Measurements from ENCODE around the gene TGM3. TPM values are rescaled to one million over a fixed set of nuclear protein-coding genes. Genes with fewer than 3 reads are reported as not detected.
A peak's percentile ranks its signal among the peaks of the same experiment; 100 is the strongest.

TGM3 gene
- total RNA-seq: not detected
- not detected for polyA plus RNA-seq
- total RNA-seq: not detected

- intact Hi-C loops (cut with micrococcal nuclease): no loop called here
- no peaks in the 10 kb centered on the region for H3K4me1 ChIP-seq (ENCODE audit: control insufficient read depth in 2 of 2, insufficient read depth in 2 of 2, low read length in 2 of 2)
- no peaks in the 10 kb centered on the region for H3K36me3 ChIP-seq (ENCODE audit: control insufficient read depth in 2 of 3, insufficient read depth in 3 of 3, low read length in 3 of 3)
- H3K4me3 Mint-ChIP-seq: no peak within 1 kb of the TSS
- peaks cover 0 to 13% (median under 1%) of the 10 kb centered on the region in 5 donors for H3K27me3 Mint-ChIP-seq
- no peak within 1 kb of the TSS for H3K27ac Mint-ChIP-seq
- H3K36me3 Mint-ChIP-seq: no peaks in the 10 kb centered on the region
- peaks cover 0 to 5% (median 0%) of the 10 kb centered on the region in 7 donors for H3K4me1 Mint-ChIP-seq
- DNase-seq (no peak), ATAC-seq (no peak)
- no peak within 1 kb of the TSS for H3K4me3 ChIP-seq (ENCODE audit: low read length)
- H3K27me3 ChIP-seq (ENCODE audit: control insufficient read depth in 2 of 2, insufficient read depth in 2 of 2, low read length in 2 of 2): no peaks in the 10 kb centered on the region
- H3K9me3 Mint-ChIP-seq: no peaks in the 10 kb centered on the region
- H3K9me3 ChIP-seq (ENCODE audit: control insufficient read depth in 2 of 3, low read length in 3 of 3): no peaks in the 10 kb centered on the region
- ChIA-PET POLR2A (no interaction called here), CTCF (no interaction called here)
- H3K27ac ChIP-seq (ENCODE audit: low read depth, low read length): no peak within 1 kb of the TSS
These were observed at the start of gene TGM3 for GRCh38 chr20:2295886-2296515. Gene TGM3, plus strand, starts transcription at chr20:2296001. Its CDS starts 63 bp downstream, at chr20:2296064.

- H3K4me1 Mint-ChIP-seq: no peaks in the 10 kb centered on the region
- Histone ChIP-seq H3K27me3 (ENCODE audit: control insufficient read depth in 2 of 2, insufficient read depth in 2 of 2, low read length in 2 of 2) (no peaks in the 10 kb centered on the region), H3K4me3 (ENCODE audit: low read length) (no peak overlapping the region), H3K4me1 (ENCODE audit: control insufficient read depth in 2 of 2, insufficient read depth in 2 of 2, low read length in 2 of 2) (no peaks in the 10 kb centered on the region), H3K27ac (ENCODE audit: low read depth, low read length) (no peak overlapping the region), H3K9me3 (ENCODE audit: control insufficient read depth in 2 of 3, low read length in 3 of 3) (no peaks in the 10 kb centered on the region), H3K36me3 (ENCODE audit: control insufficient read depth in 2 of 3, insufficient read depth in 3 of 3, low read length in 3 of 3) (no peaks in the 10 kb centered on the region)
- ChIA-PET POLR2A (no interaction called here), CTCF (no interaction called here)
- DNase-seq (no peak), ATAC-seq (no peak)
- peaks cover 13 to 37% (median 22%) of the 10 kb centered on the region in 5 donors for H3K27me3 Mint-ChIP-seq
- no peaks in the 10 kb centered on the region for H3K36me3 Mint-ChIP-seq
- intact Hi-C loops (cut with micrococcal nuclease): no loop called here
- no peak overlapping the region for H3K27ac Mint-ChIP-seq
- peaks cover 0 to 1% (median 0%) of the 10 kb centered on the region in 11 donors for H3K9me3 Mint-ChIP-seq
- H3K4me3 Mint-ChIP-seq: no peak overlapping the region
These were observed 49.7 kb upstream of the TGM3 start for GRCh38 chr20:2246069-2246491.

DNA sequence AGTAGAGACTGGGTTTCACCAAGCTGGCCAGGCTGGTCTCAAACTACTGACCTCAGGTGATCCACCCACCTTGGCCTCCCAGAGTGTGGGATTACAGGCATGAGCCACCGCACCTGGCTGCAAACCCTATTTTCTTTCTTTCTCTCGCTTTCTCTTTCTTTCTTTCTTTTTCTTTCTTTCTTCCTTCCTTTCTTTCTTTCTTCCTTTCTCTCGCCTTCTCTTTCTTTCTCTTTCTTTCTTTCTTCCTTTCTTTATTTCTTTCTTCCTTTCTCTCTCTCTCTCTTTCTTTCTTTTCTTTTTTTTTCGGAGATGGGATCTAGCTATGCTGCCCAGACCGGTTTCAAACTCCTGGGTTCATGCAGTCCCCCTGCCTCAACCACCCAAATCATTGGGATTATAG, 47.0 kb upstream of the TGM3 start:
- H3K27me3 ChIP-seq (ENCODE audit: control insufficient read depth in 2 of 2, insufficient read depth in 2 of 2, low read length in 2 of 2): no peaks in the 10 kb centered on the region
- H3K36me3 ChIP-seq (ENCODE audit: control insufficient read depth in 2 of 3, insufficient read depth in 3 of 3, low read length in 3 of 3): no peaks in the 10 kb centered on the region
- no peaks in the 10 kb centered on the region for H3K9me3 ChIP-seq (ENCODE audit: control insufficient read depth in 2 of 3, low read length in 3 of 3)
- Mint-ChIP-seq H3K27ac (no peak overlapping the region), H3K9me3 (peaks cover 0 to 1% (median 0%) of the 10 kb centered on the region in 11 donors), H3K36me3 (no peaks in the 10 kb centered on the region), H3K27me3 (peaks cover 16 to 30% (median 26%) of the 10 kb centered on the region in 5 donors), H3K4me3 (no peak overlapping the region), H3K4me1 (peaks cover 0 to 4% (median 0%) of the 10 kb centered on the region in 7 donors)
- no peak overlapping the region for H3K27ac ChIP-seq (ENCODE audit: low read depth, low read length)
- POLR2A ChIA-PET: no interaction called here
- H3K4me3 ChIP-seq (ENCODE audit: low read length): no peak overlapping the region
- H3K4me1 ChIP-seq (ENCODE audit: control insufficient read depth in 2 of 2, insufficient read depth in 2 of 2, low read length in 2 of 2): no peaks in the 10 kb centered on the region
- intact Hi-C loops (cut with micrococcal nuclease): no loop called here
- ATAC-seq: no peak
- no peak for DNase-seq
- CTCF ChIA-PET: no interaction called here

DNA sequence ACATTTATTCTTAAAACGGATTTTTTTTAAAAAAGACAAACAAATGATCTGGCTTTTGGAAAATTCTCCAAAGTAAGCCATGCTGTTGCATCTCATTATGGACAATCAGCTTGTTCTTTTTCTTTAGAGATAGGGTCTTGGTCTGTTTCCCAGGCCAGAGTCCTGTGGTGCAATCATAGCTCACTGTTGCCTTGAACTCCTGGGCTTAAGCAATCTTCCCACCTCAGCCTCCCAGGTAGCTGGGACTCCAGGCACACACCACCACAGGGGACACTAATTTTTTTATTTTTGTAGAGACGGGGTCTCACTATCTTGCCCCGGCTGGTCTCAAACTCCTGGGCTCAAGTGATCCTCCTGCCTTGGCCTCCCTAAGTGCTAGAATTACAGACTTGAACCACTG, 45.9 kb upstream of the TGM3 start:
- no peaks in the 10 kb centered on the region for H3K36me3 ChIP-seq (ENCODE audit: control insufficient read depth in 2 of 3, insufficient read depth in 3 of 3, low read length in 3 of 3)
- Mint-ChIP-seq H3K27me3 (peaks cover 14 to 34% (median 30%) of the 10 kb centered on the region in 5 donors), H3K36me3 (no peaks in the 10 kb centered on the region), H3K27ac (no peak overlapping the region), H3K9me3 (peaks cover 0 to 1% (median 0%) of the 10 kb centered on the region in 11 donors), H3K4me3 (no peak overlapping the region), H3K4me1 (peaks cover 0 to 7% (median 0%) of the 10 kb centered on the region in 7 donors)
- intact Hi-C loops (cut with micrococcal nuclease): no loop called here
- H3K4me1 ChIP-seq (ENCODE audit: control insufficient read depth in 2 of 2, insufficient read depth in 2 of 2, low read length in 2 of 2): no peaks in the 10 kb centered on the region
- no peak overlapping the region for H3K4me3 ChIP-seq (ENCODE audit: low read length)
- DNase-seq (no peak), ATAC-seq (no peak)
- ChIA-PET CTCF (no interaction called here), POLR2A (no interaction called here)
- no peak overlapping the region for H3K27ac ChIP-seq (ENCODE audit: low read depth, low read length)
- no peaks in the 10 kb centered on the region for H3K9me3 ChIP-seq (ENCODE audit: control insufficient read depth in 2 of 3, low read length in 3 of 3)
- H3K27me3 ChIP-seq (ENCODE audit: control insufficient read depth in 2 of 2, insufficient read depth in 2 of 2, low read length in 2 of 2): no peaks in the 10 kb centered on the region

DNA sequence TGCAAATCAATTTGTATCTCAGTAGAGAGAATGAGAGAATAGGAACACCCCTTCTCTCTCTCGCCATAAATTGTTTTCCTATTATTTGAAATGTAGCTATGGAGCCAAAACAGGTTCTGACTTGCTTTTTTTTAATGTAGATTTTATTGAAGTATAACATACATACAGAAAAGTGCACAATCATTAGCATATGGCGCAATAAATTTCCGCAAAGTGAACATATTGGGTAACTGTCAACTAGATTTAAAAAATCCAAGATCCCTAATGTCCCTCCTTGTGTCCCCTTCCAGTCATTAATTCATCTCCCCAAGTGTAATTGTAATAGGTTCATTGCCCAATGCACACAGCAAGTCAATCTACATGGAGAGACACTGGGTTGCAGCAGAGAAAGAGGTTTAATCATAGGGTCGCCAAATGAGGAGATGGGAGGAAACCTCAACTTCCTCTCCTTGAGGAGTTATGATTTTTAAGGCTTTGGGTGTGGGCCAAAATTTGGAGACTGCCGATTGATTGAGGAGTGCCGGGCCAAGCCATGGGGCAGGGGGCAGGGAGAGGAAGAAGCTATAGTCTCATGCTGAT, 43.3 kb upstream of the TGM3 start:
- peaks cover 14 to 32% (median 29%) of the 10 kb centered on the region in 5 donors for H3K27me3 Mint-ChIP-seq
- POLR2A ChIA-PET: no interaction called here
- CTCF ChIA-PET: no interaction called here
- Histone ChIP-seq H3K9me3 (ENCODE audit: control insufficient read depth in 2 of 3, low read length in 3 of 3) (no peaks in the 10 kb centered on the region), H3K27ac (ENCODE audit: low read depth, low read length) (no peak overlapping the region), H3K4me3 (ENCODE audit: low read length) (no peak overlapping the region), H3K36me3 (ENCODE audit: control insufficient read depth in 2 of 3, insufficient read depth in 3 of 3, low read length in 3 of 3) (no peaks in the 10 kb centered on the region), H3K4me1 (ENCODE audit: control insufficient read depth in 2 of 2, insufficient read depth in 2 of 2, low read length in 2 of 2) (no peaks in the 10 kb centered on the region), H3K27me3 (ENCODE audit: control insufficient read depth in 2 of 2, insufficient read depth in 2 of 2, low read length in 2 of 2) (no peaks in the 10 kb centered on the region)
- DNase-seq: no peak
- ATAC-seq: peak; percentile 50
- H3K9me3 Mint-ChIP-seq: no peaks in the 10 kb centered on the region
- H3K4me1 Mint-ChIP-seq: peaks cover 0 to 15% (median 0%) of the 10 kb centered on the region in 7 donors
- no peak overlapping the region for H3K27ac Mint-ChIP-seq
- intact Hi-C loops (cut with micrococcal nuclease): no loop called here
- H3K36me3 Mint-ChIP-seq: no peaks in the 10 kb centered on the region
- no peak overlapping the region for H3K4me3 Mint-ChIP-seq

DNA sequence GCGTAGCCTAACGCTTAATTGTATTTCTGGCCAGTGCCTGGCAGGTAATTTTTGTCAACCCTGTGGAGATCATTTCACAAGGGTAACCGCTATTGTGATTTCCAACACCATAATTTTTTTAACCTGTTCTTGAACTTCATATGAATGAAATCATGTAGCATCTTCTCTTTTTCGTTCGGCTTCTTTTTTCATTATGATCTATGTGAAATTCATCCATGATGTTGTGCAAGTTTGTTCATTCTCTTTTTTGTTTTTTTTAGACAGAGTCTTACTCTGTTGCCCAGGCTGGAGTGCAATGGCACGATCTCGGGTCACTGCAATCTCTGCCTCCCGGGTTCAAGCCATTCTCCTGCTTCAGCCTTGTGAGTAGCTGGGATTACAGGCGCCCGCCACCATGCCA, 42.5 kb upstream of the TGM3 start:
- Mint-ChIP-seq H3K27me3 (peaks cover 17 to 35% (median 34%) of the 10 kb centered on the region in 5 donors), H3K27ac (no peak overlapping the region), H3K4me3 (no peak overlapping the region), H3K9me3 (no peaks in the 10 kb centered on the region), H3K4me1 (peaks cover 0 to 15% (median 0%) of the 10 kb centered on the region in 7 donors), H3K36me3 (no peaks in the 10 kb centered on the region)
- H3K27me3 ChIP-seq (ENCODE audit: control insufficient read depth in 2 of 2, insufficient read depth in 2 of 2, low read length in 2 of 2): no peaks in the 10 kb centered on the region
- POLR2A ChIA-PET: no interaction called here
- H3K36me3 ChIP-seq (ENCODE audit: control insufficient read depth in 2 of 3, insufficient read depth in 3 of 3, low read length in 3 of 3): no peaks in the 10 kb centered on the region
- H3K4me3 ChIP-seq (ENCODE audit: low read length): no peak overlapping the region
- intact Hi-C loops (cut with micrococcal nuclease): no loop called here
- H3K9me3 ChIP-seq (ENCODE audit: control insufficient read depth in 2 of 3, low read length in 3 of 3): no peaks in the 10 kb centered on the region
- ATAC-seq (no peak), DNase-seq (no peak)
- H3K27ac ChIP-seq (ENCODE audit: low read depth, low read length): no peak overlapping the region
- CTCF ChIA-PET: no interaction called here
- H3K4me1 ChIP-seq (ENCODE audit: control insufficient read depth in 2 of 2, insufficient read depth in 2 of 2, low read length in 2 of 2): no peaks in the 10 kb centered on the region

- Mint-ChIP-seq H3K36me3 (no peaks in the 10 kb centered on the region), H3K27me3 (peaks cover 13 to 33% (median 31%) of the 10 kb centered on the region in 5 donors), H3K4me1 (peaks cover 0 to 15% (median 0%) of the 10 kb centered on the region in 7 donors), H3K27ac (no peak overlapping the region), H3K9me3 (no peaks in the 10 kb centered on the region), H3K4me3 (no peak overlapping the region)
- DNase-seq (no peak), ATAC-seq (no peak)
- H3K9me3 ChIP-seq (ENCODE audit: control insufficient read depth in 2 of 3, low read length in 3 of 3): no peaks in the 10 kb centered on the region
- H3K4me3 ChIP-seq (ENCODE audit: low read length): no peak overlapping the region
- H3K4me1 ChIP-seq (ENCODE audit: control insufficient read depth in 2 of 2, insufficient read depth in 2 of 2, low read length in 2 of 2): no peaks in the 10 kb centered on the region
- H3K27me3 ChIP-seq (ENCODE audit: control insufficient read depth in 2 of 2, insufficient read depth in 2 of 2, low read length in 2 of 2): no peaks in the 10 kb centered on the region
- POLR2A ChIA-PET: no interaction called here
- CTCF ChIA-PET: no interaction called here
- no peaks in the 10 kb centered on the region for H3K36me3 ChIP-seq (ENCODE audit: control insufficient read depth in 2 of 3, insufficient read depth in 3 of 3, low read length in 3 of 3)
- no peak overlapping the region for H3K27ac ChIP-seq (ENCODE audit: low read depth, low read length)
- intact Hi-C loops (cut with micrococcal nuclease): no loop called here
These were observed 41.5 kb upstream of the TGM3 start for GRCh38 chr20:2254333-2254732.
